Head of caudate nucleus (tissue), 42 donors: ENCODE results near the gene ITGA2.
"Not testable (repeated sequence)": the region's sequence is repeated elsewhere in the genome, so short reads cannot be mapped to it uniquely, and the experiment has no call there.

Source experiments
- DNase-seq, 42 donors: peaks; one replicate each; pipeline versions ENCODE4 v3.0.0 to v3.0.0-alpha.2; 2020 to 2021; ENCODE audit warnings: mixed read lengths in 7 of 42
- intact Hi-C: fragments of 100-400 bp; cut with DNase I; formaldehyde crosslinking; loops from one replicate; pipeline ENCODE4 v1.15.0; 2022

The ITGA2 gene

GRCh38 chr5:52989025-52989780 is at the start of gene ITGA2:
ITGA2 (plus strand) TSS chr5:52989352; CDS start chr5:52989469, 117 bp downstream.
- intact Hi-C loops, result loop anchor here (10.0 kb wide), 1 partner anchor 96 kb away; no protein-coding TSS in a partner anchor
- DNase-seq, result peak in 41 of 42 donors; percentile 4 to 68 (median 34)

GRCh38 chr5:52943285-52943684 is 45.9 kb upstream of the ITGA2 start:
- no peak for DNase-seq
- intact Hi-C loops, result no loop called here

GRCh38 chr5:52943808-52944207 is 45.3 kb upstream of the ITGA2 start:
- intact Hi-C loops, result no loop called here
- no peak for DNase-seq

GRCh38 chr5:52945040-52945439 is 44.1 kb upstream of the ITGA2 start:
- no peak for DNase-seq
- intact Hi-C loops, result loop anchor here (5.0 kb wide), 1 partner anchor 152 kb away; no protein-coding TSS in a partner anchor

GRCh38 chr5:52947208-52947607 is 41.9 kb upstream of the ITGA2 start:
- DNase-seq, result no peak
- intact Hi-C loops, result loop anchor here (5.0 kb wide), 1 partner anchor 150 kb away; no protein-coding TSS in a partner anchor

GRCh38 chr5:52947851-52948250 is 41.3 kb upstream of the ITGA2 start:
- intact Hi-C loops, result loop anchor here (5.0 kb wide), 1 partner anchor 149 kb away; no protein-coding TSS in a partner anchor
- no peak for DNase-seq

- intact Hi-C loops, result loop anchor here (5.0 kb wide), 1 partner anchor 149 kb away; no protein-coding TSS in a partner anchor
- peak in 41 of 42 donors; percentile 25 to 89 (median 65) for DNase-seq
Observed at GRCh38 chr5:52948418-52949076, 40.6 kb upstream of the ITGA2 start.

GRCh38 chr5:52950686-52951085 is 38.5 kb upstream of the ITGA2 start:
- intact Hi-C loops, result no loop called here
- DNase-seq, result no peak

- no peak for DNase-seq
- intact Hi-C loops, result no loop called here
Observed at GRCh38 chr5:52952483-52952882, 36.7 kb upstream of the ITGA2 start.

GRCh38 chr5:52956014-52956413 is 33.1 kb upstream of the ITGA2 start:
- DNase-seq, result no peak

GRCh38 chr5:52956915-52957747 is 32.0 kb upstream of the ITGA2 start:
- no peak for DNase-seq
- intact Hi-C loops, result no loop called here

More at GRCh38 chr5:52956014-52956413, 33.1 kb upstream of the ITGA2 start:
- intact Hi-C loops, result no loop called here

GRCh38 chr5:52961274-52961681 is 27.9 kb upstream of the ITGA2 start:
- intact Hi-C loops, result no loop called here
- no peak for DNase-seq

- no peak for DNase-seq
- intact Hi-C loops, result no loop called here
Observed at GRCh38 chr5:52963636-52964035, 25.5 kb upstream of the ITGA2 start.

- intact Hi-C loops, result no loop called here
Observed at GRCh38 chr5:52964138-52964537, 25.0 kb upstream of the ITGA2 start.

GRCh38 chr5:52976157-52976556 is 13.0 kb upstream of the ITGA2 start:
- DNase-seq, intact Hi-C loops: not testable (repeated sequence)

More at GRCh38 chr5:52964138-52964537, 25.0 kb upstream of the ITGA2 start:
- no peak for DNase-seq

- no peak for DNase-seq
- intact Hi-C loops, result no loop called here
Observed at GRCh38 chr5:52977264-52977897, 11.8 kb upstream of the ITGA2 start.

GRCh38 chr5:52981507-52981906 is 7.6 kb upstream of the ITGA2 start:
- intact Hi-C loops, result loop anchor here (10.0 kb wide), 1 partner anchor 103 kb away; no protein-coding TSS in a partner anchor
- no peak for DNase-seq

- intact Hi-C loops, result loop anchor here (10.0 kb wide), 1 partner anchor 101 kb away; no protein-coding TSS in a partner anchor
Observed at GRCh38 chr5:52983731-52984636, 5.2 kb upstream of the ITGA2 start.

More at GRCh38 chr5:52983731-52984636, 5.2 kb upstream of the ITGA2 start:
- no peak for DNase-seq
